A549 (cell line): Measurements from ENCODE around the gene RUNX2.

Experiments used
- BHLHE40 ChIP-seq: IDR thresholded peaks from 2 replicates; pipeline ENCODE4 v1.6.1; 2012; ENCODE audit warnings: low read depth, low read length, inconsistent platforms
- EHF ChIP-seq: fragments of 250-450 bp; sonication (Bioruptor Pico); IDR thresholded peaks from 2 replicates; pipeline ENCODE4 v1.5.0; 2020; ENCODE audit warnings: mild to moderate bottlenecking
- EHMT2 ChIP-seq: fragments of 200-600 bp; sonication (generic); IDR thresholded peaks from 2 replicates; pipeline ENCODE4 v1.6.1; 2016; ENCODE audit warnings: antibody characterized with exemption, low read depth, mild to moderate bottlenecking, moderate library complexity
- EP300 ChIP-seq, 2 experiments: fragments of >200 bp; sonication (Bioruptor Twin); formaldehyde crosslinking; IDR thresholded peaks; 2 replicates in 1 of 2; 3 replicates in 1 of 2; pipeline ENCODE4 v1.6.1; 2016 to 2017
- JUN ChIP-seq, 2 experiments: fragments of >200 bp; sonication (Bioruptor Twin); formaldehyde crosslinking; IDR thresholded peaks; 2 replicates in 1 of 2; 3 replicates in 1 of 2; pipeline ENCODE4 v1.6.1; 2016 to 2017
- MYC ChIP-seq: IDR thresholded peaks from 2 replicates; pipeline ENCODE4 v1.6.1; 2012; ENCODE audit warnings: mild to moderate bottlenecking, inconsistent platforms, low read length, improper control_type of control experiment, borderline replicate concordance
- NFE2L2 ChIP-seq: fragments of 150-350 bp; conservative IDR thresholded peaks from 2 replicates; pipeline ENCODE4 v1.6.1; 2014; ENCODE audit warnings: low read length
- POLR2A ChIP-seq: IDR thresholded peaks from 2 replicates; pipeline ENCODE4 v1.6.1; 2012; ENCODE audit warnings: mild to moderate bottlenecking, low read length
- RNF2 ChIP-seq: fragments of 200-600 bp; sonication (generic); IDR thresholded peaks from 2 replicates; pipeline ENCODE4 v1.6.1; 2016; ENCODE audit warnings: low read depth, mild to moderate bottlenecking, antibody characterized with exemption, moderate library complexity, borderline replicate concordance
- TF ChIP-seq, protein P1 (sequence below): fragments of >200 bp; sonication (Bioruptor Twin); formaldehyde crosslinking; IDR thresholded peaks from 3 replicates; pipeline ENCODE4 v1.5.1; 2016
- TF ChIP-seq, protein P2 (sequence below): fragments of 200-600 bp; sonication (generic); IDR thresholded peaks from 2 replicates; pipeline ENCODE4 v1.6.1; 2016; ENCODE audit warnings: antibody characterized with exemption, mild to moderate bottlenecking, moderate library complexity
- TF ChIP-seq, protein P3 (sequence below): IDR thresholded peaks from 2 replicates; pipeline ENCODE4 v1.6.1; 2012

DNA sequence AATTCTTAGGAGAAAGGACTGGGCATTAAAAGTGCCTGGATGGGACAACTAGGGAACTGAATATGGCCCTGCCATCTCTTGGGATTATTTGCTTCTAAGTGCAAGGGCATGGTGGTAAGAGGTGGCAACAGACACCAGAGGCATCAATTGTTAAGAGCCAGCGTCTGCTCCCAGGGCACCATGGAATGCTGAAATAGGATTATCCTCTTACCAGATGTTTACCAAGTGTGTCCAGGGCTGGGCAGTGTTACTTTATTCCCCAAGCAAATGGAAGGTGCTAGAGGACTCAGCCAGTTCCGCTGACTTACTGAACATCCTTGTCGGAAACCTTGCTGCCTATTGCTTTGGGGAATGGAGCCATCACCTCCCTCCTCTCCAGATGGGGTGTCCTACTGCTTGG is 323.2 kb downstream of the RUNX2 start:
- TF ChIP-seq JUN (IDR thresholded peaks at IDR 0.05) (no peak), EP300 (IDR thresholded peaks at IDR 0.05) (no peak), EHMT2 (no peak), POLR2A (no peak), EHF (CRISPR knock-in tag) (no peak), BHLHE40 (no peak), RNF2 (no peak), NFE2L2 (no peak), MYC (no peak)
- TF ChIP-seq, protein P1, sequence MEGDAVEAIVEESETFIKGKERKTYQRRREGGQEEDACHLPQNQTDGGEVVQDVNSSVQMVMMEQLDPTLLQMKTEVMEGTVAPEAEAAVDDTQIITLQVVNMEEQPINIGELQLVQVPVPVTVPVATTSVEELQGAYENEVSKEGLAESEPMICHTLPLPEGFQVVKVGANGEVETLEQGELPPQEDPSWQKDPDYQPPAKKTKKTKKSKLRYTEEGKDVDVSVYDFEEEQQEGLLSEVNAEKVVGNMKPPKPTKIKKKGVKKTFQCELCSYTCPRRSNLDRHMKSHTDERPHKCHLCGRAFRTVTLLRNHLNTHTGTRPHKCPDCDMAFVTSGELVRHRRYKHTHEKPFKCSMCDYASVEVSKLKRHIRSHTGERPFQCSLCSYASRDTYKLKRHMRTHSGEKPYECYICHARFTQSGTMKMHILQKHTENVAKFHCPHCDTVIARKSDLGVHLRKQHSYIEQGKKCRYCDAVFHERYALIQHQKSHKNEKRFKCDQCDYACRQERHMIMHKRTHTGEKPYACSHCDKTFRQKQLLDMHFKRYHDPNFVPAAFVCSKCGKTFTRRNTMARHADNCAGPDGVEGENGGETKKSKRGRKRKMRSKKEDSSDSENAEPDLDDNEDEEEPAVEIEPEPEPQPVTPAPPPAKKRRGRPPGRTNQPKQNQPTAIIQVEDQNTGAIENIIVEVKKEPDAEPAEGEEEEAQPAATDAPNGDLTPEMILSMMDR: no peak
- TF ChIP-seq, protein P2, sequence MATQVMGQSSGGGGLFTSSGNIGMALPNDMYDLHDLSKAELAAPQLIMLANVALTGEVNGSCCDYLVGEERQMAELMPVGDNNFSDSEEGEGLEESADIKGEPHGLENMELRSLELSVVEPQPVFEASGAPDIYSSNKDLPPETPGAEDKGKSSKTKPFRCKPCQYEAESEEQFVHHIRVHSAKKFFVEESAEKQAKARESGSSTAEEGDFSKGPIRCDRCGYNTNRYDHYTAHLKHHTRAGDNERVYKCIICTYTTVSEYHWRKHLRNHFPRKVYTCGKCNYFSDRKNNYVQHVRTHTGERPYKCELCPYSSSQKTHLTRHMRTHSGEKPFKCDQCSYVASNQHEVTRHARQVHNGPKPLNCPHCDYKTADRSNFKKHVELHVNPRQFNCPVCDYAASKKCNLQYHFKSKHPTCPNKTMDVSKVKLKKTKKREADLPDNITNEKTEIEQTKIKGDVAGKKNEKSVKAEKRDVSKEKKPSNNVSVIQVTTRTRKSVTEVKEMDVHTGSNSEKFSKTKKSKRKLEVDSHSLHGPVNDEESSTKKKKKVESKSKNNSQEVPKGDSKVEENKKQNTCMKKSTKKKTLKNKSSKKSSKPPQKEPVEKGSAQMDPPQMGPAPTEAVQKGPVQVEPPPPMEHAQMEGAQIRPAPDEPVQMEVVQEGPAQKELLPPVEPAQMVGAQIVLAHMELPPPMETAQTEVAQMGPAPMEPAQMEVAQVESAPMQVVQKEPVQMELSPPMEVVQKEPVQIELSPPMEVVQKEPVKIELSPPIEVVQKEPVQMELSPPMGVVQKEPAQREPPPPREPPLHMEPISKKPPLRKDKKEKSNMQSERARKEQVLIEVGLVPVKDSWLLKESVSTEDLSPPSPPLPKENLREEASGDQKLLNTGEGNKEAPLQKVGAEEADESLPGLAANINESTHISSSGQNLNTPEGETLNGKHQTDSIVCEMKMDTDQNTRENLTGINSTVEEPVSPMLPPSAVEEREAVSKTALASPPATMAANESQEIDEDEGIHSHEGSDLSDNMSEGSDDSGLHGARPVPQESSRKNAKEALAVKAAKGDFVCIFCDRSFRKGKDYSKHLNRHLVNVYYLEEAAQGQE: no peak
- TF ChIP-seq, protein P3, sequence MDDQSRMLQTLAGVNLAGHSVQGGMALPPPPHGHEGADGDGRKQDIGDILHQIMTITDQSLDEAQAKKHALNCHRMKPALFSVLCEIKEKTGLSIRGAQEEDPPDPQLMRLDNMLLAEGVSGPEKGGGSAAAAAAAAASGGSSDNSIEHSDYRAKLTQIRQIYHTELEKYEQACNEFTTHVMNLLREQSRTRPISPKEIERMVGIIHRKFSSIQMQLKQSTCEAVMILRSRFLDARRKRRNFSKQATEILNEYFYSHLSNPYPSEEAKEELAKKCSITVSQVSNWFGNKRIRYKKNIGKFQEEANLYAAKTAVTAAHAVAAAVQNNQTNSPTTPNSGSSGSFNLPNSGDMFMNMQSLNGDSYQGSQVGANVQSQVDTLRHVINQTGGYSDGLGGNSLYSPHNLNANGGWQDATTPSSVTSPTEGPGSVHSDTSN: no peak
